WTC11 (cell line): ENCODE data around the gene LTBP3.

Experiments
- ATF1 ChIP-seq: sonication (generic); formaldehyde crosslinking; IDR thresholded peaks from 2 replicates; pipeline ENCODE4 v1.8.1; 2023; ENCODE audit warnings: mild to moderate bottlenecking, moderate library complexity, missing genetic modification reagents
- ATF6 ChIP-seq: sonication (generic); formaldehyde crosslinking; IDR thresholded peaks from 2 replicates; pipeline ENCODE4 v1.8.1; 2023; ENCODE audit warnings: mild to moderate bottlenecking, missing genetic modification reagents
- CTCF ChIP-seq: fragments of 200-600 bp; IDR thresholded peaks from 2 replicates; pipeline ENCODE4 v1.8.0; 2022; ENCODE audit warnings: antibody characterized with exemption
- FOXP1 ChIP-seq: sonication (generic); formaldehyde crosslinking; IDR thresholded peaks from 2 replicates; pipeline ENCODE4 v1.8.0; 2022; ENCODE audit warnings: missing genetic modification reagents, mild to moderate bottlenecking, moderate library complexity, borderline replicate concordance
- IRF1 ChIP-seq: sonication (generic); formaldehyde crosslinking; IDR thresholded peaks from 2 replicates; pipeline ENCODE4 v1.8.0; 2023; ENCODE audit warnings: missing genetic modification reagents
- MXD4 ChIP-seq: fragments of 250-450 bp; sonication (Bioruptor Pico); IDR thresholded peaks from 2 replicates; pipeline ENCODE4 v1.8.0; 2021; ENCODE audit warnings: mild to moderate bottlenecking, moderate library complexity, borderline replicate concordance
- NR2C2 ChIP-seq: sonication (generic); formaldehyde crosslinking; IDR thresholded peaks from 2 replicates; pipeline ENCODE4 v1.8.0; 2022; ENCODE audit warnings: mild to moderate bottlenecking, missing genetic modification reagents
- SMAD4 ChIP-seq: sonication (generic); formaldehyde crosslinking; IDR thresholded peaks from 2 replicates; pipeline ENCODE4 v1.8.0; 2022; ENCODE audit warnings: mild to moderate bottlenecking, missing genetic modification reagents

GRCh38 chr11:65595131-65595530, 37.0 kb upstream of the LTBP3 start:
- TF ChIP-seq SMAD4 (CRISPR knock-in tag) (no peak), FOXP1 (CRISPR knock-in tag) (no peak), NR2C2 (CRISPR knock-in tag) (no peak), CTCF (no peak), MXD4 (CRISPR knock-in tag) (no peak), IRF1 (no peak), ATF6 (CRISPR knock-in tag) (no peak), ATF1 (CRISPR knock-in tag) (no peak)
